SK-N-MC (cell line): Measurements from ENCODE around the gene RPAIN.

Source experiments
- DNase-seq: peaks from one replicate; pipeline ENCODE4 v3.0.0-alpha.2; 2011; ENCODE audit warnings: low read depth, low spot score
- H3K27ac ChIP-seq: fragments of 200-600 bp; sonication (generic); 2 replicates; pipeline ENCODE4 v1.5.1; 2016; ENCODE audit warnings: mixed run types
- H3K36me3 ChIP-seq: fragments of 200-600 bp; sonication (generic); 2 replicates; pipeline ENCODE4 v1.6.1; 2017; ENCODE audit warnings: antibody characterized with exemption, low read length, mixed read lengths; ENCODE audit not compliant: insufficient read depth
- H3K4me3 ChIP-seq: fragments of 200-600 bp; sonication (generic); 2 replicates; pipeline ENCODE4 v1.5.1; 2016
- H3K9ac ChIP-seq: fragments of 200-600 bp; sonication (generic); 2 replicates; pipeline ENCODE4 v1.8.0; 2017; ENCODE audit warnings: mixed run types, mixed read lengths; ENCODE audit not compliant: insufficient read length
- H3K9me3 ChIP-seq: fragments of 200-600 bp; sonication (generic); 2 replicates; pipeline ENCODE4 v1.6.1; 2017; ENCODE audit warnings: low read depth, mild to moderate bottlenecking, antibody characterized with exemption, low read length, moderate library complexity, mixed read lengths
- EZH2 ChIP-seq: fragments of 200-600 bp; sonication (generic); IDR thresholded peaks from one replicate; pipeline ENCODE4 v1.6.1; 2017; ENCODE audit warnings: antibody characterized with exemption
- FOXP2 ChIP-seq: optimal IDR thresholded peaks from 2 replicates; pipeline ENCODE3; 2011; ENCODE audit warnings: mild to moderate bottlenecking, moderate library complexity; ENCODE audit not compliant: insufficient read depth; ENCODE audit errors: extremely low read length, control extremely low read depth
- POLR2AphosphoS5 ChIP-seq: IDR thresholded peaks from 2 replicates; pipeline ENCODE4 v1.6.1; 2012; ENCODE audit warnings: mild to moderate bottlenecking, low read depth, low read length, borderline replicate concordance

The RPAIN gene

DNA sequence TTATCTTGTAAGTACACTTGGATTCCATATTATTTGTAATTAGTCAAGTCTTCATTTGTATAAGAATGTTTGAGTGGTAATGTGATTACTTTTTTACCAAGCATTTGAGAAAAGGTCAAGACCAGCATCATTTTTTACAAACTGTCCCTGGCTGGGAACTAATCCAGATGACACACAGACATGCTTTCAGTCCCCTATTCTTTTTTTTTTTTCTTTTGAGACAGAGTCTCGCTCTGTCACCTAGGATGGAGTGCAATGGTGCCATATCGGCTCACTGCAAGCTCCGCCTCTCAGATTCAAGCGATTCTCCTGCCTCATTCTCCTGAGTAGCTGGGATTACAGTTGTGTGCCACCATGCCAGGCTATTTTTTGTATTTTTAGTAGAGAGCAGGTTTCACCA lies 61.5 kb downstream of the RPAIN start:
- H3K27ac ChIP-seq = no peak overlapping the region
- DNase-seq = no peak
- TF ChIP-seq FOXP2 (no peak), EZH2 (no peak), POLR2AphosphoS5 (no peak)
- no peak overlapping the region for H3K4me3 ChIP-seq
- H3K9ac ChIP-seq = no peak overlapping the region
- H3K36me3 ChIP-seq = peaks cover 82% of the 10 kb centered on the region
- H3K9me3 ChIP-seq = peaks cover 6% of the 10 kb centered on the region; the same call in 1 of the 2 replicates
